Natural killer cell (primary cell): Measurements from ENCODE around the gene COX6A2. TPM values are rescaled to one million over a fixed set of nuclear protein-coding genes. Genes with fewer than 3 reads are reported as not detected.

Experiments
- ATAC-seq, 3 donors: fragments of 150-1000 bp in 2 of 3; fragments of 200-7000 bp in 1 of 3; cut with Tn5 transposase; 1 replicate in 1 of 3; 2 replicates in 2 of 3; pipeline ENCODE4 v1.10.0; 2021; ENCODE audit warnings: mild to moderate bottlenecking in 2 of 3, moderate library complexity in 2 of 3
- DNase-seq, 2 donors: peaks; one replicate each; pipeline versions ENCODE4 v3.0.0 to v3.0.0-alpha.2; 2013 to 2021; ENCODE audit warnings: mixed read lengths in 1 of 2
- H3K27ac ChIP-seq: one replicate; pipeline ENCODE4 v1.5.1; 2013; ENCODE audit warnings: mild to moderate bottlenecking, low read length
- H3K27me3 ChIP-seq: one replicate; pipeline ENCODE4 v1.6.1; 2013; ENCODE audit warnings: low read length; ENCODE audit not compliant: control insufficient read depth, insufficient read depth
- H3K36me3 ChIP-seq: one replicate; pipeline ENCODE4 v1.6.1; 2013; ENCODE audit warnings: low read length; ENCODE audit not compliant: control insufficient read depth, insufficient read depth
- H3K4me1 ChIP-seq: one replicate; pipeline ENCODE4 v1.6.1; 2013; ENCODE audit warnings: low read length; ENCODE audit not compliant: control insufficient read depth, insufficient read depth
- H3K4me3 ChIP-seq: one replicate; pipeline ENCODE4 v1.5.1; 2013; ENCODE audit warnings: low read length
- H3K9me3 ChIP-seq: one replicate; pipeline ENCODE4 v1.6.1; 2013; ENCODE audit warnings: low read length; ENCODE audit not compliant: control insufficient read depth, insufficient read depth
- H3K27ac Mint-ChIP-seq, 2 donors: one replicate each; pipeline ENCODE4 v1.8.0; 2022; ENCODE audit warnings: mild to moderate bottlenecking in 2 of 2, mixed read lengths in 2 of 2, moderate library complexity in 1 of 2
- H3K27me3 Mint-ChIP-seq, 2 donors: one replicate each; pipeline ENCODE4 v1.8.0; 2022; ENCODE audit warnings: low read depth in 2 of 2, mixed read lengths in 2 of 2
- H3K36me3 Mint-ChIP-seq: one replicate; pipeline ENCODE4 v1.8.0; 2022; ENCODE audit warnings: mixed read lengths
- H3K4me1 Mint-ChIP-seq, 2 donors: one replicate each; pipeline ENCODE4 v1.8.0; 2022; ENCODE audit warnings: mixed read lengths in 2 of 2
- H3K4me3 Mint-ChIP-seq: one replicate; pipeline ENCODE4 v1.8.0; 2022; ENCODE audit warnings: mild to moderate bottlenecking, moderate library complexity, mixed read lengths
- H3K9me3 Mint-ChIP-seq, 2 donors: one replicate each; pipeline ENCODE4 v1.8.0; 2022; ENCODE audit warnings: mixed read lengths in 2 of 2
- CTCF ChIP-seq: fragments of 200-600 bp; IDR thresholded peaks from one replicate; pipeline ENCODE4 v1.8.0; 2022; ENCODE audit warnings: antibody characterized with exemption
- WGBS: methylation state at CpG from one replicate; pipeline ENCODE4 v1.1.7; 2013; ENCODE audit warnings: missing lambda C conversion rate; ENCODE audit not compliant: insufficient coverage; 5-methylcytosine and 5-hydroxymethylcytosine counted together
- intact Hi-C: fragments of 100-400 bp; cut with micrococcal nuclease; formaldehyde crosslinking; loops from one replicate; pipeline ENCODE4 v1.14.2; 2022
- total RNA-seq, 4 donors: library from RNA; stranded (reverse); fragments of 120-200 nt in 1 of 4; gene quantifications; one replicate each; pipeline versions ENCODE4 v1.2.3 to v1.2.4, GENCODE V29; 2013 to 2022

The COX6A2 gene
- total RNA-seq, 3 donors from 2014 or later (not counting 1 experiment from before 2014, with no cell fraction given) = not detected

GRCh38 chr16:31455601-31456314, 27.6 kb upstream of the COX6A2 start:
- TF ChIP-seq CTCF = no peak
- no peaks in the 10 kb centered on the region for H3K9me3 Mint-ChIP-seq
- intact Hi-C loops = loop anchor here (5.0 to 10.0 kb wide), 2 partner anchors 259 to 417 kb away; partner anchors contain the start of gene ZNF267
- no peaks in the 10 kb centered on the region for H3K27me3 Mint-ChIP-seq
- DNase-seq = peak in 1 of 2 donors; percentile 57
- no peak overlapping the region for H3K27ac ChIP-seq
- no peaks in the 10 kb centered on the region for H3K9me3 ChIP-seq
- no peak overlapping the region for H3K4me3 ChIP-seq
- H3K4me1 ChIP-seq = peaks cover 64% of the 10 kb centered on the region
- no peaks in the 10 kb centered on the region for H3K36me3 Mint-ChIP-seq
- ATAC-seq = no peak
- peaks cover 41 to 45% of the 10 kb centered on the region in 2 donors for H3K4me1 Mint-ChIP-seq
- no peaks in the 10 kb centered on the region for H3K27me3 ChIP-seq
- no peak overlapping the region for H3K4me3 Mint-ChIP-seq
- H3K36me3 ChIP-seq = peaks cover 4% of the 10 kb centered on the region
- H3K27ac Mint-ChIP-seq = peak overlapping the region; percentile 21 to 47
- WGBS = 60% methylated on average over 16 of the region's 17 CpGs

GRCh38 chr16:31453255-31454204, 25.4 kb upstream of the COX6A2 start:
- H3K4me3 ChIP-seq = no peak overlapping the region
- no peaks in the 10 kb centered on the region for H3K27me3 ChIP-seq
- Mint-ChIP-seq H3K27ac (peak overlapping the region in 1 of 2 donors; percentile 34), H3K27me3 (no peaks in the 10 kb centered on the region), H3K9me3 (no peaks in the 10 kb centered on the region), H3K4me1 (peaks cover 34 to 39% of the 10 kb centered on the region in 2 donors), H3K36me3 (no peaks in the 10 kb centered on the region), H3K4me3 (peak overlapping the region; percentile 52)
- no peak for DNase-seq
- intact Hi-C loops = loop anchor here (10.0 kb wide), 1 partner anchor 261 kb away; a partner anchor contains a TSS
- WGBS = 76% methylated on average over 20 of the region's 20 CpGs
- no peak for TF ChIP-seq CTCF
- no peaks in the 10 kb centered on the region for H3K9me3 ChIP-seq
- H3K27ac ChIP-seq = no peak overlapping the region
- H3K4me1 ChIP-seq = peaks cover 51% of the 10 kb centered on the region
- peaks cover 4% of the 10 kb centered on the region for H3K36me3 ChIP-seq
- no peak for ATAC-seq

GRCh38 chr16:31452631-31453106, 24.5 kb upstream of the COX6A2 start:
- no peak for ATAC-seq
- no peaks in the 10 kb centered on the region for H3K36me3 Mint-ChIP-seq
- DNase-seq = no peak
- no peak overlapping the region for H3K4me3 Mint-ChIP-seq
- H3K4me3 ChIP-seq = no peak overlapping the region
- peaks cover 4% of the 10 kb centered on the region for H3K36me3 ChIP-seq
- H3K27me3 Mint-ChIP-seq = no peaks in the 10 kb centered on the region
- peaks cover 28 to 32% of the 10 kb centered on the region in 2 donors for H3K4me1 Mint-ChIP-seq
- H3K27me3 ChIP-seq = no peaks in the 10 kb centered on the region
- WGBS = 94% methylated on average over 3 of the region's 3 CpGs
- H3K27ac ChIP-seq = no peak overlapping the region
- peaks cover 42% of the 10 kb centered on the region for H3K4me1 ChIP-seq
- no peak for TF ChIP-seq CTCF
- H3K9me3 ChIP-seq = no peaks in the 10 kb centered on the region
- no peak overlapping the region for H3K27ac Mint-ChIP-seq
- intact Hi-C loops = loop anchor here (10.0 kb wide), 1 partner anchor 262 kb away; a partner anchor contains a TSS
- H3K9me3 Mint-ChIP-seq = no peaks in the 10 kb centered on the region
